Activated B cell treated with CpG ODN at 0.5 μM for 24 hours (primary cell): Measurements from ENCODE around the gene SP3. TPM values are rescaled to one million over a fixed set of nuclear protein-coding genes. Genes with fewer than 3 reads are reported as not detected.

ENCODE experiments used
- ATAC-seq: fragments of 200-7000 bp; cut with Tn5 transposase; one replicate; pipeline ENCODE4 v1.10.0; 2021; ENCODE audit warnings: low read depth, mild to moderate bottlenecking, moderate library complexity
- CTCF ChIA-PET: fragments of 350-600 bp; sonication (Branson Sonifier 250); formaldehyde crosslinking; loops from one replicate; lab custom pipeline; 2021; ENCODE audit warnings: antibody characterized with exemption; lab: Charles Lee
- POLR2A ChIA-PET: fragments of 350-600 bp; sonication (Branson Sonifier 250); formaldehyde crosslinking; loops from one replicate; lab custom pipeline; 2021; ENCODE audit warnings: antibody characterized with exemption; lab: Charles Lee
- DNase-seq: peaks from one replicate; pipeline ENCODE4 v3.0.0; 2022
- H3K27ac Mint-ChIP-seq: one replicate; pipeline ENCODE4 v1.8.0; 2020; ENCODE audit warnings: mixed read lengths
- H3K27me3 Mint-ChIP-seq: one replicate; pipeline ENCODE4 v1.8.0; 2021; ENCODE audit warnings: mixed read lengths
- H3K36me3 Mint-ChIP-seq: one replicate; pipeline ENCODE4 v1.8.0; 2021; ENCODE audit warnings: low read depth, mixed read lengths
- H3K4me1 Mint-ChIP-seq: one replicate; pipeline ENCODE4 v1.8.0; 2021; ENCODE audit warnings: mixed read lengths
- H3K4me3 Mint-ChIP-seq: one replicate; pipeline ENCODE4 v1.8.0; 2020; ENCODE audit warnings: mild to moderate bottlenecking, mixed read lengths
- H3K9me3 Mint-ChIP-seq: one replicate; pipeline ENCODE4 v1.8.0; 2020; ENCODE audit warnings: mixed read lengths
- CTCF ChIP-seq: fragments of 200-600 bp; IDR thresholded peaks from one replicate; pipeline ENCODE4 v1.8.0; 2022; ENCODE audit warnings: antibody characterized with exemption, mild to moderate bottlenecking
- intact Hi-C: fragments of 100-400 bp; cut with micrococcal nuclease; formaldehyde crosslinking; loops from one replicate; pipeline ENCODE4 v1.15.1; 2024
- total RNA-seq: library from RNA; stranded (reverse); gene quantifications from 2 replicates; pipeline ENCODE4 v1.2.3, GENCODE V29; 2022

The SP3 gene
- total RNA-seq, 1 donor from 2014 or later, result 139 TPM

GRCh38 chr2:173862612-173863217, 102.5 kb downstream of the SP3 start:
- ChIA-PET CTCF (no interaction called here), POLR2A (no interaction called here)
- intact Hi-C loops, result no loop called here
- peaks cover 7% of the 10 kb centered on the region for H3K4me1 Mint-ChIP-seq
- no peak for TF ChIP-seq CTCF
- H3K36me3 Mint-ChIP-seq, result no peaks in the 10 kb centered on the region
- H3K27ac Mint-ChIP-seq, result no peak overlapping the region
- no peaks in the 10 kb centered on the region for H3K9me3 Mint-ChIP-seq
- DNase-seq (no peak), ATAC-seq (no peak)
- H3K4me3 Mint-ChIP-seq, result no peak overlapping the region
- peaks cover 6% of the 10 kb centered on the region for H3K27me3 Mint-ChIP-seq

- DNase-seq (no peak), ATAC-seq (no peak)
- H3K4me3 Mint-ChIP-seq, result no peak overlapping the region
- no peaks in the 10 kb centered on the region for H3K9me3 Mint-ChIP-seq
- ChIA-PET CTCF (no interaction called here), POLR2A (no interaction called here)
- peaks cover 2% of the 10 kb centered on the region for H3K27me3 Mint-ChIP-seq
- intact Hi-C loops, result no loop called here
- no peaks in the 10 kb centered on the region for H3K36me3 Mint-ChIP-seq
- TF ChIP-seq CTCF, result no peak
- no peak overlapping the region for H3K27ac Mint-ChIP-seq
- peaks cover 7% of the 10 kb centered on the region for H3K4me1 Mint-ChIP-seq
Observed at GRCh38 chr2:173860566-173860965, 104.6 kb downstream of the SP3 start.

DNA sequence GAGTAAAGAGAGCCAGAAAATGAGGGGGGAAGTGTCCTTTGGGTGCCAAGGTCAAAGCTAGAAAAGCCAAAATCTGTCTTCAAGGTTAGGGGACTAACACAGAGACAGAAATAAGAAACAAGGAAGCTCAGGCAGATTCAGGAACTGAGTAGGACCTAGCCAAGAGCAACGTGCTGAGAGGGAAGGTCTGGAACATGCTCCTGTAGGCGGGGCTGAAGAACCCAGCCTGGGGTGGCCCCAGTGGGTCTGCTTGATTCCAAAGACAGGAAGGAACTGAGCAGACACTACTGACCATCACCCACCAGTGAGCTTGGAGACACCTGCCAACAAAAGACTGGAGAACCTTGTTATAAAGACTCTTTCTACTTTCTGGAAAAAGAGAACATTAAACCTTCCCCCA, 105.1 kb downstream of the SP3 start:
- Mint-ChIP-seq H3K4me3 (no peak overlapping the region), H3K36me3 (no peaks in the 10 kb centered on the region), H3K4me1 (peaks cover 7% of the 10 kb centered on the region), H3K27me3 (peaks cover 2% of the 10 kb centered on the region), H3K27ac (no peak overlapping the region), H3K9me3 (no peaks in the 10 kb centered on the region)
- TF ChIP-seq CTCF, result no peak
- DNase-seq, result no peak
- POLR2A ChIA-PET, result no interaction called here
- intact Hi-C loops, result no loop called here
- ATAC-seq, result no peak
- CTCF ChIA-PET, result no interaction called here

- Mint-ChIP-seq H3K4me1 (peaks cover 7% of the 10 kb centered on the region), H3K36me3 (no peaks in the 10 kb centered on the region), H3K9me3 (no peaks in the 10 kb centered on the region), H3K27me3 (no peaks in the 10 kb centered on the region), H3K27ac (peak overlapping the region; percentile 22), H3K4me3 (no peak overlapping the region)
- ChIA-PET POLR2A (no interaction called here), CTCF (interaction anchor here (0.6 kb wide), 1 partner anchor 29 kb away, joined by 3 read pairs; no protein-coding TSS in a partner anchor)
- no peak for TF ChIP-seq CTCF
- intact Hi-C loops, result no loop called here
- DNase-seq (no peak), ATAC-seq (peak; percentile 54)
Observed at GRCh38 chr2:173858291-173858731, 106.9 kb downstream of the SP3 start.
